ENCODE results near the gene CLEC11A. TPM values are rescaled to one million over a fixed set of nuclear protein-coding genes. Genes with fewer than 3 reads are reported as not detected.
"Not testable (repeated sequence)": the region's sequence is repeated elsewhere in the genome, so short reads cannot be mapped to it uniquely, and the experiment has no call there.

CLEC11A gene
- total RNA-seq, 1 donor = 64.4 TPM

GRCh38 chr19:50721441-50722137 is 1.6 kb upstream of the CLEC11A start:
- DNase-seq (ENCODE audit: low read depth in 2 of 3, low spot score in 2 of 3) = no peak

GRCh38 chr19:50722201-50723013 is 757 bp upstream of the CLEC11A start:
- DNase-seq (ENCODE audit: low read depth in 2 of 3, low spot score in 2 of 3) = no peak

- DNase-seq (ENCODE audit: low read depth in 2 of 3, low spot score in 2 of 3) = no peak
These were observed 764 bp downstream of the CLEC11A start for GRCh38 chr19:50723735-50724521.

- peak; percentile 44 to 100 (median 99) for DNase-seq (ENCODE audit: low read depth in 2 of 3, low spot score in 2 of 3)
These were observed 1.5 kb downstream of the CLEC11A start for GRCh38 chr19:50724522-50725217.

- no peak for DNase-seq (ENCODE audit: low read depth in 2 of 3, low spot score in 2 of 3)
These were observed 2.2 kb downstream of the CLEC11A start for GRCh38 chr19:50725218-50725910.

- no peak for DNase-seq (ENCODE audit: low read depth in 2 of 3, low spot score in 2 of 3)
These were observed 2.7 kb downstream of the CLEC11A start for GRCh38 chr19:50725911-50726230.

- DNase-seq (ENCODE audit: low read depth in 2 of 3, low spot score in 2 of 3) = peak in 2 of 3 donors; percentile 91 to 93
These were observed 5.0 kb downstream of the CLEC11A start for GRCh38 chr19:50728084-50728737.

GRCh38 chr19:50729894-50730293 is 6.7 kb downstream of the CLEC11A start:
- DNase-seq (ENCODE audit: low read depth in 2 of 3, low spot score in 2 of 3) = no peak

- DNase-seq (ENCODE audit: low read depth in 2 of 3, low spot score in 2 of 3) = no peak
These were observed 12.7 kb downstream of the CLEC11A start for GRCh38 chr19:50735869-50736268.

- DNase-seq (ENCODE audit: low read depth in 2 of 3, low spot score in 2 of 3) = no peak
These were observed 13.2 kb downstream of the CLEC11A start for GRCh38 chr19:50736338-50736737.

GRCh38 chr19:50739132-50739913 is 16.2 kb downstream of the CLEC11A start:
- DNase-seq (ENCODE audit: low read depth in 2 of 3, low spot score in 2 of 3) = no peak

- no peak for DNase-seq (ENCODE audit: low read depth in 2 of 3, low spot score in 2 of 3)
These were observed 16.8 kb downstream of the CLEC11A start for GRCh38 chr19:50739914-50740426.

- DNase-seq (ENCODE audit: low read depth in 2 of 3, low spot score in 2 of 3) = no peak
These were observed 18.2 kb downstream of the CLEC11A start for GRCh38 chr19:50741179-50741933.

- DNase-seq (ENCODE audit: low read depth in 2 of 3, low spot score in 2 of 3) = no peak
These were observed 20.4 kb downstream of the CLEC11A start for GRCh38 chr19:50743537-50743936.

GRCh38 chr19:50745221-50745620 is 22.1 kb downstream of the CLEC11A start:
- DNase-seq (ENCODE audit: low read depth in 2 of 3, low spot score in 2 of 3) = no peak

GRCh38 chr19:50747141-50747540 is 24.0 kb downstream of the CLEC11A start:
- DNase-seq (ENCODE audit: low read depth in 2 of 3, low spot score in 2 of 3) = not testable (repeated sequence)

- DNase-seq (ENCODE audit: low read depth in 2 of 3, low spot score in 2 of 3) = no peak
These were observed 26.3 kb downstream of the CLEC11A start for GRCh38 chr19:50749490-50749889.

GRCh38 chr19:50750010-50750409 is 26.8 kb downstream of the CLEC11A start:
- no peak for DNase-seq (ENCODE audit: low read depth in 2 of 3, low spot score in 2 of 3)
